Adrenal gland (tissue), 5 donors: ENCODE data around the gene LMLN.
"Not testable (repeated sequence)": the region's sequence is repeated elsewhere in the genome, so short reads cannot be mapped to it uniquely, and the experiment has no call there.

Experiments used
- POLR2A ChIP-seq, 2 donors: fragments of 450-650 bp; IDR thresholded peaks; one replicate each; pipeline ENCODE4 v1.6.1; 2017; ENCODE audit warnings: antibody characterized with exemption in 2 of 2, mild to moderate bottlenecking in 2 of 2, moderate library complexity in 1 of 2
- TF ChIP-seq, protein P1 (sequence below), 6 experiments: fragments of 450-650 bp in 4 of 6; fragments of 200-600 bp in 2 of 6; sonication (generic) in 1 of 6; IDR thresholded peaks; 1 replicate in 5 of 6; 2 replicates in 1 of 6; pipeline versions ENCODE4 v1.5.1 to v1.8.0; 2016 to 2021; ENCODE audit warnings: antibody characterized with exemption in 6 of 6, mild to moderate bottlenecking in 2 of 6, moderate library complexity in 1 of 6
- donor health status: DM: no; HTN: no; CAD: no.

DNA sequence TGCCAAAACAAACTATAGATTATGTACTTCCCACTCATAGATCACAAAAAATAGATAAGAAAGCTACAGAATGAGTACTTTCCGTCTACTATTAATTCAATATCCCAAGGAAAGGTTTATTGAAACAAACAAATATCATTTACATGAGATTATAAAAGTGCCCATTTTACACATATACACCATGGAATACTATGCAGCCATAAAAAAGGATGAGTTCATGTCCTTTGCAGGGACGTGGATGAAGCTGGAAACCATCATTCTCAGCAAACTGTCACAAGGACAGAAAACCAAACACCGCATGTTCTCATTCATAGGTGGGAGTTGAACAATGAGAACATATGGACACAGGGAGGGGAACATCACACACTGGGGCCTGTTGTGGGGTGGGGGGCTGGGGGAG lies 32.4 kb upstream of the LMLN start:
- TF ChIP-seq, protein P1, sequence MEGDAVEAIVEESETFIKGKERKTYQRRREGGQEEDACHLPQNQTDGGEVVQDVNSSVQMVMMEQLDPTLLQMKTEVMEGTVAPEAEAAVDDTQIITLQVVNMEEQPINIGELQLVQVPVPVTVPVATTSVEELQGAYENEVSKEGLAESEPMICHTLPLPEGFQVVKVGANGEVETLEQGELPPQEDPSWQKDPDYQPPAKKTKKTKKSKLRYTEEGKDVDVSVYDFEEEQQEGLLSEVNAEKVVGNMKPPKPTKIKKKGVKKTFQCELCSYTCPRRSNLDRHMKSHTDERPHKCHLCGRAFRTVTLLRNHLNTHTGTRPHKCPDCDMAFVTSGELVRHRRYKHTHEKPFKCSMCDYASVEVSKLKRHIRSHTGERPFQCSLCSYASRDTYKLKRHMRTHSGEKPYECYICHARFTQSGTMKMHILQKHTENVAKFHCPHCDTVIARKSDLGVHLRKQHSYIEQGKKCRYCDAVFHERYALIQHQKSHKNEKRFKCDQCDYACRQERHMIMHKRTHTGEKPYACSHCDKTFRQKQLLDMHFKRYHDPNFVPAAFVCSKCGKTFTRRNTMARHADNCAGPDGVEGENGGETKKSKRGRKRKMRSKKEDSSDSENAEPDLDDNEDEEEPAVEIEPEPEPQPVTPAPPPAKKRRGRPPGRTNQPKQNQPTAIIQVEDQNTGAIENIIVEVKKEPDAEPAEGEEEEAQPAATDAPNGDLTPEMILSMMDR (IDR thresholded peaks at IDR 0.05): not testable (repeated sequence)
- not testable (repeated sequence) for TF ChIP-seq POLR2A (IDR thresholded peaks at IDR 0.05)
